PC-9 (cell line): ENCODE measurements around the gene MACROD2.

ENCODE experiments used
- CTCF ChIP-seq: fragments of 200-600 bp; sonication (generic); conservative IDR thresholded peaks from 2 replicates; pipeline ENCODE4 v1.6.1; 2017; ENCODE audit warnings: mixed run types, antibody characterized with exemption, mild to moderate bottlenecking, moderate library complexity
- EZH2 ChIP-seq: fragments of 200-600 bp; sonication (generic); IDR thresholded peaks from 2 replicates; pipeline ENCODE4 v1.8.0; 2017; ENCODE audit warnings: antibody characterized with exemption, low read depth

GRCh38 chr20:14012671-14013070, 17.4 kb downstream of the MACROD2 start:
- no peak for TF ChIP-seq CTCF
- TF ChIP-seq EZH2 = no peak
